Measurements from ENCODE around the gene RNF223. TPM values are rescaled to one million over a fixed set of nuclear protein-coding genes. Genes with fewer than 3 reads are reported as not detected.

The RNF223 gene
- polyA plus RNA-seq, 1 experiment: not detected

DNA sequence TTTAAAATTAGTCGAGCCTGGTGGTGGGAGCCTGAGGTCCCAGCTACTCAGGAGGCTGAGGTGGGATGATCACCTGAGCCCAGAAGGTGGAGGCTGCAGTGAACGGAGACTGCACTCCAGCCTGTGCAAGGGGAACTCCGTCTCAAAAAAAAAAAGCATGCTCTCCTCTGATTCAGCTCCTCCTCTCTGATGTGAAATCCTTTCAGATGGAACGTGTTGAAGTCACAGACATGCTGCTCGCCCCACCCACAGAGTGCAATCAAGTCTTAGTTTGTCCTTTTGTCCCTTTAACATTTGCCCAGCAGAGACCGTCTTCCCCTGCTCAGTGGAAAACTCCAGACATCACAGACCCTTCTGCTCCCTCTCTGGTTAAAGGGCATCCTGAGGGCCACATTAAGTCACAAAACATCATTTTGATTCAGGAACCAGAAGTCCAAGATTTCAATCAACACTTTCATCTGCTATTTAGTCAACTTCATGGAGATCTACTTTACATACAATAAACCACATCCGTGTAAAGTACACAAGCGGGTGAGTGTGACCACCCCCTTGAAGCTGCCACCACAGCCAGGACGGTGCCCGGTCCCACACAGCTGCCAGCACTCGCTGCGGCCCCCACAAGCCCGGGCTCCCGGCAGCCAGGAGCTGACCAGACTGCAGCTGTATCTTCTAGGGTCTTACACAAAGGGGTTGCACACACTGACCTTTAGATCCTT is 18.9 kb upstream of the RNF223 start:
- ChIA-PET POLR2A (no interaction called here), CTCF (no interaction called here)
- Histone ChIP-seq H3K27ac (ENCODE audit: low read depth, low read length) (no peak overlapping the region), H3K9me3 (ENCODE audit: control insufficient read depth, insufficient read depth, low read length) (peaks cover 9% of the 10 kb centered on the region; the same call in 1 of the 2 replicates), H3K4me3 (ENCODE audit: low read depth, low read length) (no peak overlapping the region), H3K27me3 (ENCODE audit: control insufficient read depth, insufficient read depth, low read length) (no peaks in the 10 kb centered on the region)
- no peak for DNase-seq (ENCODE audit: low read depth, low spot score)
- no peak for TF ChIP-seq CTCF (IDR thresholded peaks at IDR 0.05; ENCODE audit: low read depth, low read length)

DNA sequence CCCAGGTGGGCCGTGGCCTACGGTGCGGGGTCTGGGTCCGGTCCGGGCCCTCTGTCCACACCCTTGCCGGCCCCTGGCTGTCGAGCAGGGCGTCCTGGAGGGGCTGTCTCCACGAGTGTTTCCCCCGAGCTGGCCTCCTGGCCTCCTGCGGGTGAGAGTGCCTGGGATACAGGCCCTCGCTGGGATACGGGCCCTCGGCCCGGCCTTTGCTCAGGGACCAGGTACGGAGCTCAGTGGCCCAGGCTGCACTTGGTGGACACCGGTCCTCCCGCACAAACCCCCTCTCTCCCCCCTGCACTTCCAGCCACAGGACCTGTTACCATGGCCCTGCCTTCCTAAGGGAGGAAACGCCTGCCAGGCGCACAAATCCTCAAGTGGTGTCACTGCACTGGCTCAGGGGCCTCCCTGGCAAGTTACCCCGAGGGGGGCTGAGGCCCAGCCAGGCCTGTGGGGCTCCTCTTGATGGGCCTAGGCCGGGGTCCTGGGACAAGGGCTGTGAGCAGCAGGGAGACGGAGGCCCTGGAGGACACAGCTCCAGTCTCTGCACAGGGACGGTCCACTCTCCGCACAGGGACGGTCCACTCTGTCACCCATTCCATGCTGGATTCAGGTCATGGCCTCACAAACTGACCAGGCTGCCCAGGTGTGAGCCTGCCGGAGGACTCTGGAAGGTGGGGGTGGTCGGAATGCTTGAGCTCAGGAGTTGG is 18.2 kb upstream of the RNF223 start:
- no peak for DNase-seq (ENCODE audit: low read depth, low spot score)
- Histone ChIP-seq H3K27ac (ENCODE audit: low read depth, low read length) (no peak overlapping the region), H3K27me3 (ENCODE audit: control insufficient read depth, insufficient read depth, low read length) (no peaks in the 10 kb centered on the region), H3K4me3 (ENCODE audit: low read depth, low read length) (no peak overlapping the region), H3K9me3 (ENCODE audit: control insufficient read depth, insufficient read depth, low read length) (peaks cover 9% of the 10 kb centered on the region; the same call in 1 of the 2 replicates)
- ChIA-PET POLR2A (no interaction called here), CTCF (no interaction called here)
- no peak for TF ChIP-seq CTCF (IDR thresholded peaks at IDR 0.05; ENCODE audit: low read depth, low read length)

DNA sequence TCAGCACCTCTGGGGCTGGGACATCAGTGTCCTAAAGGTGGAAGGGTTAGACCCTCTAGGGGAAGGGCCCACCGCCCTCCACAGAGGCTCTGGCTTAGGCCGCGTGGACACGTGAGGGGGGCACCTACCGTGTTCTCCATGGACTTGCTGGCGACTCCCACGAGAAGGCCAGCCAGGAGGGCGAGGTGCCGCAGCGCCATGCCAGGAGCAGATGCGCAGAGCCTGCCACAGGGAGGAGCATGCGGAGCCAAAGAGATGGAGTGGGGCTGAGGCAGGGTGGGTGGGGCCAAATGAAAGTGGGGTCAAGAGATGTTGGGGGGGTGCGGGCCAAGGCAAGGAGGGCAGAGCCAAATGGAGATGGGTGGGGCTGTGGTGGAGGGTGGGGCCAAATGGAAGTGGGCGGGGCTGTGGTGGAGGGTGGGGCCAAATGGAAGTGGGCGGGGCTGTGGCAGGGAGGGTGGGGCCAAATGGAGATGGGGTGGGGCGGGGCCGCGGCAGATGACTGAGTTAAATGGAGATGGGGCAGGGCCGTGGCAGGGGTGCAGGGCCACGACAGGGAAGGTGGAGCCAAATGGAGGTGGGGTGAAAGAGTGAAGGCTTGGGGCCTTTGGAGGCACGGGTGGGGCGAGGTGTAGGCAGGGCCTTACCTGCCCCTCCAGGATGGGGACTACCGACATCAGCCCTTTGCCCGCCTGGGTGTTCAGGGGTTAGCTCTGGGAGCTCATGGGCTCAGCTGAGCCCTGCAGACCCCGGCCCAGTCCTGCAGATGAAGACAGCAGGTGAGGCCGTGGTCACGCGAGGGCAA is 17.4 kb upstream of the RNF223 start:
- H3K27me3 ChIP-seq (ENCODE audit: control insufficient read depth, insufficient read depth, low read length): no peaks in the 10 kb centered on the region
- ChIA-PET CTCF (no interaction called here), POLR2A (no interaction called here)
- DNase-seq (ENCODE audit: low read depth, low spot score): no peak
- TF ChIP-seq CTCF (IDR thresholded peaks at IDR 0.05; ENCODE audit: low read depth, low read length): no peak
- peaks cover 9% of the 10 kb centered on the region; the same call in 1 of the 2 replicates for H3K9me3 ChIP-seq (ENCODE audit: control insufficient read depth, insufficient read depth, low read length)
- no peak overlapping the region for H3K4me3 ChIP-seq (ENCODE audit: low read depth, low read length)
- no peak overlapping the region for H3K27ac ChIP-seq (ENCODE audit: low read depth, low read length)

DNA sequence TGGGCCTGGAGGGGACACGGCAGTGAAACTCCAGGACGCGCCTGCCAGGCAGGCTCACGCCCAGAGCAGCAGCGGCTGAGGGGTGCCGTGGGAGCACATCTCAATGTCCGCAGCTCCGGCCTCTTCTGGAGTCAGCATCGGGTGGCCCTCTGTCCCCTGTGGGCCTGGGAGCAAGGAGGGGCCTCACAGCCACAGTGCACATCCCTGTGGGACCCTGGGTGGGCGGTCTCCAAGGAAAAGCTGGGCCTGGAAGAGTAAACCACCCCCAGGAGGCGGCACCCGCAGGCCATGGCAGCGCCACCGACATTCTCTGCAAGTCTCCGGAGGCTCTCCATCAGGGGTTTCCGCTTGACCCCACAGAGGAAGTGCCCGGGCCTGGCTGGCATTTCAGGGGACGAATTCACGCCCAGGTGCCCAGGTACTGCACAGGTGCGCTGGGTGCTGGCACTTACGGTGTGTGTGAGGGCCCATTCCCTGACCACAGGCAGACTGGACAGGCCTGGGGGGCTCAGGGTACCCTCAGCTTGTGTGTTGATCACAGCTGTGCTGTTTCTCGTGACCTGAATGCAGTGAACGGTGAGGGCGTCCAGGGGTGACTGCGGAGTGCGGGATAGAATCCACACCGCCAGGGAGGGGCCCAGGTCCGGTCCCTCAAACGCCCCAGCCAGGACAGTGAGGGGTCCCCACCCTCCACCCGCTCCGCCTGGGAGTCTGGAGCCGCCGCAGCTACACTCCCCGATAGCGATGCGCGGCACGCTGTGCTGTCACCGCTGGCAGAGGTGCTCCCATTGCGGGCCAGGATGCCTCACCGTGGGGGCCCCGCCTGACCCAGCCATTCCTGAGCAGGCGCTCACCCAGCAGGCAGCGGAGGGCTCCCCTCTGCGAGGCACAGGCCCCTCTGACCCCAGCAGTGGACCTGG is 16.6 kb upstream of the RNF223 start:
- Histone ChIP-seq H3K4me3 (ENCODE audit: low read depth, low read length) (no peak overlapping the region), H3K27me3 (ENCODE audit: control insufficient read depth, insufficient read depth, low read length) (no peaks in the 10 kb centered on the region), H3K27ac (ENCODE audit: low read depth, low read length) (no peak overlapping the region), H3K9me3 (ENCODE audit: control insufficient read depth, insufficient read depth, low read length) (peaks cover 9% of the 10 kb centered on the region; the same call in 1 of the 2 replicates)
- ChIA-PET CTCF (no interaction called here), POLR2A (no interaction called here)
- no peak for TF ChIP-seq CTCF (IDR thresholded peaks at IDR 0.05; ENCODE audit: low read depth, low read length)
- DNase-seq (ENCODE audit: low read depth, low spot score): no peak
